CD4-positive, alpha-beta T cell treated with Interleukin-4 for 4 hours (primary cell): Measurements from ENCODE around the gene EIF4A2.
A peak's percentile ranks its signal among the peaks of the same experiment; 100 is the strongest.
"Not testable (repeated sequence)": the region's sequence is repeated elsewhere in the genome, so short reads cannot be mapped to it uniquely, and the experiment has no call there.

Experiments
- DNase-seq: peaks from one replicate; pipeline ENCODE4 v3.0.0-alpha.2; 2020

Gene EIF4A2

GRCh38 chr3:186785495-186786018, 2.2 kb downstream of the EIF4A2 start:
- DNase-seq: no peak

GRCh38 chr3:186786922-186787321, 3.5 kb downstream of the EIF4A2 start:
- no peak for DNase-seq

GRCh38 chr3:186787642-186788481, 4.5 kb downstream of the EIF4A2 start:
- DNase-seq: no peak

- no peak for DNase-seq
Measured at GRCh38 chr3:186788482-186789370, 5.3 kb downstream of the EIF4A2 start.

GRCh38 chr3:186789554-186790260, 6.3 kb downstream of the EIF4A2 start:
- no peak for DNase-seq

- no peak for DNase-seq
Measured at GRCh38 chr3:186790261-186790981, 7.0 kb downstream of the EIF4A2 start.

GRCh38 chr3:186798239-186798874, 15.0 kb downstream of the EIF4A2 start:
- DNase-seq: no peak

GRCh38 chr3:186800285-186800684, 16.9 kb downstream of the EIF4A2 start:
- DNase-seq: no peak

- DNase-seq: no peak
Measured at GRCh38 chr3:186802701-186803100, 19.3 kb downstream of the EIF4A2 start.

- not testable (repeated sequence) for DNase-seq
Measured at GRCh38 chr3:186803447-186803846, 20.1 kb downstream of the EIF4A2 start.

- DNase-seq: peak; percentile 81
Measured at GRCh38 chr3:186806089-186807055, 23.0 kb downstream of the EIF4A2 start, which contains the start of gene RFC4. TSS of gene RFC4 (minus strand) at chr3:186806482. CDS start at chr3:186804713, 1,769 bp downstream.

GRCh38 chr3:186807231-186807630, 23.9 kb downstream of the EIF4A2 start:
- no peak for DNase-seq

- no peak for DNase-seq
Measured at GRCh38 chr3:186810336-186810996, 27.1 kb downstream of the EIF4A2 start.

GRCh38 chr3:186811313-186811712, 27.9 kb downstream of the EIF4A2 start:
- DNase-seq: not testable (repeated sequence)

GRCh38 chr3:186814100-186814499, 30.7 kb downstream of the EIF4A2 start:
- no peak for DNase-seq

GRCh38 chr3:186815435-186815834, 32.1 kb downstream of the EIF4A2 start:
- DNase-seq: no peak

- DNase-seq: no peak
Measured at GRCh38 chr3:186818516-186818915, 35.1 kb downstream of the EIF4A2 start.

- DNase-seq: no peak
Measured at GRCh38 chr3:186818956-186819355, 35.6 kb downstream of the EIF4A2 start.
